SK-MEL-5 (cell line): ENCODE measurements around the gene FOXI2. TPM values are rescaled to one million over a fixed set of nuclear protein-coding genes. Genes with fewer than 3 reads are reported as not detected.
A peak's percentile ranks its signal among the peaks of the same experiment; 100 is the strongest.

Source experiments
- DNase-seq: peaks from one replicate; pipeline ENCODE4 v3.0.0-alpha.2; 2016; ENCODE audit warnings: low read depth, low spot score
- in situ Hi-C: cut with HindIII; loops from 2 replicates; pipeline ENCODE4 v1.10.0; 2016; ENCODE audit warnings: low sequenced_read_pairs, high pct_unique_total_duplicates, low pct_unique_long_range_greater_than_20kb
- total RNA-seq: library from RNA; depleted of rRNA; stranded (reverse); fragments of >200 nt; shearing (Covaris generic); gene quantifications from 2 replicates; pipeline ENCODE4 v1.2.3, GENCODE V29; 2014

FOXI2 gene
- total RNA-seq, 1 experiment from 2014 or later = not detected

DNA sequence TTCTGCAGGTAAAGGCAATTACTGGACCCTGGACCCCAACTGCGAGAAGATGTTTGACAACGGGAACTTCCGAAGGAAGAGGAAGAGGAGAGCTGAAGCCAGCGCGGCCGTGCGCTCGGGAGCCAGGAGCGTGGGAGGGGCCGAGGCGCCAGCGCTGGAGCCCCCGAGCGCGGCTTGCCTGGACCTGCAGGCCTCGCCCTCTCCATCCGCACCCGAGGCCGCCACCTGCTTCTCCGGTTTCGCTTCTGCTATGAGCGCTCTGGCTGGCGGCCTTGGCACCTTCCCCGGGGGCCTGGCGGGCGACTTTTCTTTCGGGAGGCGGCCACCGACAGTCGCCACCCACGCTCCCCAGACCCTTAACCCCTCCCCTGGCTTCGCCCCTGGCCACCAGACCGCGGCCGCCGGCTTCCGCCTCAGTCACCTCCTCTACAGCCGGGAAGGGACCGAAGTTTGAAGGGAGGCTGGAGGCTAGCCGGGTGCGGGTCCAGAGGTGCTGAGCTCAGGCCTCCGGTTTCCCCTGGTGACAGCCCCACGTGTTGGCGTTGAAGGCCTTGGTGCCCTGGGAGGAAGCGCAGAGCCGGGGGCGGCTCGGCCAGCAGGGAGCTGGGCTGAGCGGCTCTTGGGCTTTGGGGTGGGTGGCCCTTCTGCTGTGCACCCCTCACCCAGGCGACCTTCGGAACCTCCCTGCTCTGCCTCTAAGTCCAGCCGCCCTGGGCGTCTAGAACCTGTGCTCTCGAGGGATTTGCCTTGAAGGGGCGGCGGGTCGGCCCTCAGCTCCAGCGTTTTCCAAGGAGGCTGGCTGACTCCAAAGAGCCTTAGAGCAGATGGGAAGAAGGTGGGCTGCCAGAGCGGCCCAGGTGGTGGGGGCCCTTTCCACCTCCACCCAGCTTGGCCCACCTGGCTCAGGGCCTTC, 1.8 kb downstream of the FOXI2 start:
- in situ Hi-C loops = no loop called here
- DNase-seq = no peak

DNA sequence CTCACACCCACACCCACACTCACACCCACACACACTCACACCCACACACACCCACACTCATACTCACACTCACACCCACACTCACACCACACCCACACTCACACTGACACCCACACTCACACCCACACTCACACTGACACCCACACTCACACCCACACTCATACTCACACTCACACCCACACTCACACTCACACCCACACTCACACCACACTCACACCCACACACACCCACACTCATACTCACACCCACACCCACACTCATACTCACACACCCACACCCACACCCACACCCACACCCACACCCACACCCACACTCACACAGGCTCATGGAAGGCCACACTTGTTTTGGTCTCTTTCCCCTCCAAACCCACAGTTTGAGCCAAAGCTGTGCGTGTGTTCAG, 2.9 kb downstream of the FOXI2 start:
- in situ Hi-C loops = no loop called here

DNA sequence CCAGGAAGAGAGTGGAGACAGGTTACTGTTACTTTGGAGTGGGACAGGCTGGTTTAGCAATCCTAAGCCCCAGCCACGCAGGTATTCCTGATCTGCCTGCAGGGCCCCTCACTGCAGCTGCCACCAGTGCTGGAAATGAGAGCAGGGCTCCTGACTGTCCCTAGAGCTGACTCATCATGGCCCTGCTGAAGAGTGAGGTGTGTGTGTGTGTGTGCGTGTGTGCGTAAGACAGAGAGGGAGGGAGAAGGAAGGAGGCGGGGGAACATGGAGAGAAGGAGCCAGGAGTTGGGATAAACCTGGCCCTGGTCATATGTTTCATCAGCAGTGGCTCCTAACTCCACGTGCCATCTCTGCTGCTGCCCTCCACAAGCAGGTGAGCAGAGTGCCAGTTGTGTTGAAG, 3.6 kb downstream of the FOXI2 start:
- in situ Hi-C loops = no loop called here
- DNase-seq = no peak

More for the DNA sequence above, 2.9 kb downstream of the FOXI2 start:
- DNase-seq = no peak

DNA sequence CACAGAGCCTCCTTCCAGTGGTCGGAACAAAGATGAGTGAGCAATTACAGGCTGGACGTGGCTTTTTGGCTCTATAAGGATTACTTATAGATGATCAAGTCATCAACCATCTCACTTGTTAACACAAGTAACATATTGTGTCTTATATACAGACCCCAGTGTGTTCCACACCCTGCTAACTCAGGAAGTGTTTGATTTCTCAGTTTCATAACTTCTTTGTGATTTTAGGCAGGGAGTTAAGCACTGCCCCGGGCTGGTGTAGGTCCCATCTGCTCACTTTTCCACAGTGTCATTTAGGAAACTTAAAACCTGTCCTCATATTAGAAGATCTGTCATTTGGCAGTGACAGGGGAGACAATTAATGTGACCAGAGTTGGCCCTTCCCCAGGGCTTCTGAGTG, 6.2 kb downstream of the FOXI2 start:
- peak; percentile 32 for DNase-seq
- in situ Hi-C loops = no loop called here

DNA sequence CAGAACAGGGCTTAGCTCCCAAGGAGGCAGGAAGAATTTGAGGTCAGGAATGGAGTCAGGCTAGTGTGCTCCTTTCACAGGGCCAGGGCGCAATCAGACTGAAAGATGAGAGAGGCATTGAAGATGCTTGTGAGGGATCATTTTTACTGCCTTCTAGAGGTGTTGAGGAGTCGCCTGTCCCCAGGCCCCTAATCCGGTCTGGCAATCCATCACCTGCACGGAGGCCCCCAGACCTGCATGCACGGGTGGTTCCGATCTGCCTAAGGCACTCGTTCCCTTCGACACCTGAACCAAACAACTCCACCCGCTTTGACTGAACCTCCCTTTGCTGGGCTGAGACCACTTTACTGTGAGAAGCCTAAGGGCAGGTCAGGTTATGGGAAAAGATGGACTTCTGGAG, 8.0 kb downstream of the FOXI2 start:
- in situ Hi-C loops = no loop called here
- DNase-seq = no peak

DNA sequence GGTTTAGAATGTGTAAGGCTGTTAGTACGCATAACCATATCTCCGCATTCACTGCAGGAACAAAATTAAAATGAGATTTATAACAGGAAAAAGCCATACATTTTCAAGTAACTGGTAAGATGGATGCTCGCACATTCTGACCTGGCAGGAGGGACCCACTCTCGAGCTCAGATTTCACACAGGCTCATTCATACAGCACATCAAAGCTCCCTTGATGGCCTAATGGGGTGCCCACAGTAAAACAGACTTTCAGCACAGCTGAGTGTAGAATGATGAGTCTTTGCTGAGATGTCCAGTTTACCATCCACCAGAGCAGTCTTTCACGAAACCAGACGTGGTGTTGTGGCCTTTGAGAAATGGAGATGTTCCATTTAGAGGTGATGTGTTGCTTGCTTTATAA, 8.9 kb downstream of the FOXI2 start:
- in situ Hi-C loops = no loop called here
- DNase-seq = no peak

DNA sequence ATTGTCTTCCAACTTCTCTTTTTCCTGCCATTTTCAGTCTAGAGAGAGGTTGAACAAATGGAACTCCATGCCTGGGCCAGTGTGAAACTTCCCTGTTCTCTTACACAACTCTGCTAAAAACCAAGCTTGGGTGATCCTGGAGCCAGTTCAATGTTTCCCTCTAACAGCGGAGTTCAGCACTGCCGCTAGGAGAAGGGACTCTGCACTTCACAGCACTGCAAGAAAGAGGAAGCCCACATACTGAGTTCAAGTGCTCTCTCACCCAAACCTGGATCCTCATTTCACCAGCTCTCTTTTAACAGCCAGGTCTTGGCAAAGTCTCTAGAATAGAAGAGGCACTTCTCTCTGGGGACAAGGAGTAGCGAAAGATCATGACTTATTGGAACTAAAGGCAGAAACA, 18.8 kb downstream of the FOXI2 start:
- in situ Hi-C loops = no loop called here
- no peak for DNase-seq

DNA sequence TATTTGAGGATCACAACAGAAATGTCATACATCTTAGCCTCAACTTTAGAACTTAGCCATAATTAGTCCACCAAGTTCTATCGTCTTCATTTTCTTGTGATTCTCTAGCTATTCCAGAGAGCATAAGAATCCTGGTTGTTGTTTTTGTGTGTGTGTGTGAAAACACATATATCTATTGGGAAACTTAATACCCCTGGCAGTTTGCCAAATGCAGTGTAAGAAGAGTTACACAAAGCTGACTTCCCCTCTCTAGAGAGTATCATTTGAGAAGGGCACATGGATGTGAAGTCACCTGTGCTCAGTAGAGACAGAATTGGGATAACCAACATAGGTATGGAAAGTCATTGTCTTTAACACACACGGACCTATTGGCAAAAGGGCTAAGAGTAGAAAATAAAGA, 19.3 kb downstream of the FOXI2 start:
- in situ Hi-C loops = no loop called here

DNA sequence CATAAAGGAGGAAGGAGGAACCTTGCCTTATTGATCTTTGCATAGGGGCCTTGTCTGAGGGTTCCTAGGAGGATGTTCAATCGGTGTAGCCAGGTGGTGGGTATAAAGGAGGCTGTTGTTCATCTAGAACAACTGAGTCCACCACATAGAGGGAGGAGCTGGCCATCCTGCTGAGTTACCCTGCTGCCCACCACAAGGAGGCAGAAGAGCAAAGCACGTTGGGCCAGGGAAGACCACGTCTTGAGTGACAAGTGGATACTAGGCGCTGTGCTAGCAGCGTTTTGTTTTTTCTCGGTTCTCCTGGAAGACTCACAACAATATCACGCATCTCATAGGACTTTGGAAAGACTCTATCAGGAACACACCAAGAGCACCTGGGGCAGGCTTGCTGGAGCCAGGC, 20.0 kb downstream of the FOXI2 start:
- in situ Hi-C loops = no loop called here
- peak; percentile 32 for DNase-seq

More for the DNA sequence above, 19.3 kb downstream of the FOXI2 start:
- DNase-seq = no peak

DNA sequence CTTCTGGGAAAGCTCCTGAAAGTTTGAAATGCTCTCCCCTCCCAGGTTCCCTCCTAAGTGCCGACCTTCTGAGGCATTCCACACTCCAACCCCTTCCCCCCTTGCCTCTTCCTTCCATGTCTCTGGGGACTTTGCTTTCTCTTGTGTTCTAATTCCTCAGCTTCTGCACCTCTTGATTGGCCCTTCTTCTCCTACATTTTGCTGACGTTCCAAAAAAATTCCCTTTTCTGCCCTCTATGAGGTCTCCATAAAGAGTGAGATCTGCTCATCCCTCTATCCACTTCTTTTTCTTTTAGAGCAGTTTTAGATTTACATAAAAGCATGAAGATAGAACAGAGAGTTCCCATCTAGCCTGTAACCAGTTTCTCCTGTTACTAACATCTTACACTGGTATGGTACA, 22.3 kb downstream of the FOXI2 start:
- in situ Hi-C loops = no loop called here
- no peak for DNase-seq

DNA sequence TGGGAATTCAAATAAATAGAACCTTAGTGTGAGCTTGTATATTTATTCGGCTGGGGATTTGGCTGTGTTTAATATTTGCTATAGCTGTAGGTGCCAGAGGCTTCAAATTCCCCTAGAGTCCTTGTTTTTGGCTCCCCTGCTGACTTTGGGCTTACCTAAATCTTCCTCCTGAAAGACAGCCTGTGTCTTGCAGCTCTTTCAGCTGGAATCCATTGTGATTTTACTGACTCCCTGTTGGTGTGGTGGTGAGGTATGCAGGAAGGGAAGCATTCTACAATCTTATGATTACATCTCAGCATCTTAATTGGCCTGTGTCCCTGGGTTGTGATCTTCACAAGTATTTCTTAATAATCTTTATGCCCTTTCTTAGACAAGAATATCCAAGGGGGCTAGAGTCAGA, 25.9 kb downstream of the FOXI2 start:
- in situ Hi-C loops = no loop called here
- DNase-seq = no peak

DNA sequence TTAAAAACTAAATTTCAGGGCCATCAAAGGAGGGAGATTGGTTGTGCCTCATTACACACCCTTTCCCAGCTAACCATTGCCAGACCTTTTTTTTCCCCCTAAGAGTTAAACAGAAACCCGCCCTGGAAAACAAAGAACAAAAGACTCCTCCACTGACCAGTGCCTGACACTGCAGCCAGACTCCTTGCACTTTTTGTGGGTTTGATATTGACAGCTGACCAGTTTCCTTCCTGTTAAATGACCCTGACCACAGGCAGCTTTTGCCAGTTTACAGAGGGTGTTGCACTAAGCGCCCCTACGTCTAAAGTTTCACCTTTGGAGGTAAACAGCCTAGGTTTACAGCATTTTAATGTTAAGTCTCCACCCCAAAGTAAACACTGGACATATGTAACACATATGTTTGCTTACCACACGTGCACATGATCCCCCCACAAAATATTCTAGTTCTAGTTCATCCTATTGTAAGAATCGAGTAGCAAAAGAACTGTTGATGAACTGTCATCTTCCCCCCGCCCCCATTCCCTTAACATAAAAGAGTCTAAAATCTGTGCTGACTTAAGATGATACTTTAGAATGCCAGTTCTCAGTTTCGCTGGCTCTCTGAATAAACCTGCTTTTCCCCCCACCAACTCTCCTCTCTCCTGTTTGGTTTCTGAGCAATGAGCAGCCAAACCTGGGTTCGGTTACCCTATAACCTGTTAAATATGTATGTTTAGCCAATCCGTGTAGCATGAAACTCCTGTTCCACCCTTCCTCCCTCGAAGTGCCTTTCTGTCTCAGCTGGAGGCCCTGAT, 38.0 kb downstream of the FOXI2 start:
- in situ Hi-C loops = no loop called here
- DNase-seq = peak; percentile 30

DNA sequence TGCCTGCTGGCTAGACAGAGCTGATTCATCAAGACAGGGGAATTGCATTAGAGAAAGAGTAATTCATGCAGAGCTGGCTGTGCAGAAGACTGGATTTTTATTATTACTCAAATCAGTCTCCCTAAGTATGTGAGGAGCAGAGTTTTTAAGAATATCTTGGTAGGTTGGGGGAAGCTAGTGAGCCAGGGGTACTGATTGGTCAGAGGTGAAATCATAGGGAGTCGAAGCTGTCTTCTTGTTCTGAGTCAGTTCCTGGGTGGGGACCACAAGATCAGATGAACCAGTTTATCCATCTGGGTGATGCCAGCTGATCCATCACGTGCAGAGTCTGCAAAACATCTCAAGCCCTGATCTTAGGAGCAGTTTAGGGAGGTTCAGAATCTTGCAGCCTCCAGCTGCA, 39.8 kb downstream of the FOXI2 start:
- in situ Hi-C loops = no loop called here
- no peak for DNase-seq

DNA sequence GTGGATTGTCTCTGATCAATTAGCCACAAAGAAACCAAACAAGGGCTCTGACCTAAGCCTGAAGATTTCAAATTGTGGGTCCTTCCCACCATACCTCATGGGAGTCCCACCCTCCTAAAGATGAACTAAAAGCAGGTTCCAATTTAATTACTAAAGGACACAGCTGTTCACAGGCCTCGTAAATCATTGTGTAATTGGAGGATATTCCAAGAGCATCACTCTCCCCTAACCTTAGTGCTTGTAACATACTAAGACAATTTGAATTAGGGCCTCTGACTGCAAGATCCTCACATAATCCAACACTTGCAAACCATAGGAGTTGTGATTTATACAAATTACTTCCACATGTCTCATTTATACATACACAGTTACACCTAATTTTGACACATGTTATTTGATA, 44.4 kb downstream of the FOXI2 start:
- in situ Hi-C loops = no loop called here
- DNase-seq = no peak

DNA sequence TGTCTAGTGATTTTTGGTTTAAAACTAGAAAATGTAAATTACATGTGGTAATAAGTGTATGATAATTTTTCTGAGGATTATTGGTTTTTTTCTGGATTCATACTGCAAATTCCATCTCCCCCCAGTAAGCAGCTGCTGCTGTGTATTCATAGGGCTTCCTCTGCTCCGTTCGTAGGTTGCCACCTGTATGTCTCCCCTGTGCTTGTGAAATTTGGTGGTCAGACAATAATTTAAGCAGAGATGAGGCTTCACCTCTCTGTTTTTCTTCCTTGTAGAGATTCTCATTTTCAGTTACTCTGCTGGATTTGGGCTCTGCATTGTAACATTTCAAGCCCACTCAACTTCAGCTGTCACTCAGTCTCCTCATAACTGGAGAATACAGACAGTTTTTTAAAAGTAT, 50.9 kb downstream of the FOXI2 start:
- DNase-seq = no peak
- in situ Hi-C loops = no loop called here

DNA sequence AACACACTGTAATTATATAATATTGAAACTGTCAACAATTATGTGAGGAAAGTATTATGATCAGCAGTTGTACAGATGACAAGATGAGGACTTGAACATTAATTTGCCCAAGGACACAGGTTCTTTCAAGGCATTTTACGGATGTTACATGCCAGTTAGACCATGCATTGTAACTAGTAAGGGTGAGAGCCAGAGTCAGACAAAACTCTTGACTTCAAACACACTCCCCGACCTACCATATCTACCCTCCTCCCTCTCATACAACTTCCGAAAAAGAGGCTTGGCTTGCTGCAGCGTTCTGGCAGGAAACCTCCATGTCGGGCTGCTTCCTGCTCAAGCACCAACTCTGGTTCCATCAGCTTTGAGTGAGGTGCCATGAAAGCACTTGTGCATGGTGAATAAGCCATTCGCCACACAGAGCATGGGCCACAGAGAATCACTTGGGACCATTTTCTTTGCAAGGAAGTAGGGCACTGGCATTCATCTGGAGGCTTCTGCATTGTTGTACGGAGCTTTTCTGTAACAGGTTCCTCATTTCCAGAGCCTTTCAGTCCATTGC, 53.2 kb downstream of the FOXI2 start:
- in situ Hi-C loops = no loop called here
- no peak for DNase-seq
